Uterus (tissue), 4 donors: ENCODE measurements around the gene ARHGAP29. TPM values are rescaled to one million over a fixed set of nuclear protein-coding genes. Genes with fewer than 3 reads are reported as not detected.

ENCODE experiments used
- DNase-seq, 2 donors: peaks; one replicate each; pipeline ENCODE4 v3.0.0-alpha.2; 2019 to 2020
- H3K27ac ChIP-seq, 2 donors: fragments of 200-600 bp; sonication (generic); 1 replicate in 1 of 2; 2 replicates in 1 of 2; pipeline ENCODE4 v1.5.1; 2016 to 2018
- H3K27me3 ChIP-seq, 2 donors: fragments of 200-600 bp; sonication (generic); one replicate each; pipeline ENCODE4 v1.5.1; 2018 to 2019; ENCODE audit warnings: control low read depth in 1 of 2
- H3K36me3 ChIP-seq, 2 donors: fragments of 200-600 bp; sonication (generic); one replicate each; pipeline ENCODE4 v1.5.1; 2019; ENCODE audit warnings: control low read depth in 1 of 2
- H3K4me1 ChIP-seq, 2 donors: fragments of 200-600 bp; sonication (generic); one replicate each; pipeline ENCODE4 v1.5.1; 2018 to 2019; ENCODE audit warnings: control low read depth in 1 of 2
- H3K4me3 ChIP-seq, 2 donors: fragments of 200-600 bp; sonication (generic); 1 replicate in 1 of 2; 2 replicates in 1 of 2; pipeline ENCODE4 v1.5.1; 2018 to 2019; ENCODE audit warnings: mild to moderate bottlenecking in 1 of 2
- H3K9me3 ChIP-seq, 2 donors: fragments of 200-600 bp; sonication (generic); one replicate each; pipeline ENCODE4 v1.5.1; 2019; ENCODE audit warnings: control low read depth in 1 of 2
- CTCF ChIP-seq, 4 experiments: fragments of 200-600 bp in 2 of 4; fragments of 450-650 bp in 2 of 4; sonication (generic) in 2 of 4; IDR thresholded peaks; one replicate each; pipeline ENCODE4 v1.5.1; 2016 to 2019; ENCODE audit warnings: antibody characterized with exemption in 4 of 4, mild to moderate bottlenecking in 2 of 4, moderate library complexity in 1 of 4
- POLR2A ChIP-seq, 2 donors: fragments of 450-650 bp; IDR thresholded peaks; one replicate each; pipeline ENCODE4 v1.6.1; 2016; ENCODE audit warnings: antibody characterized with exemption in 2 of 2, mild to moderate bottlenecking in 1 of 2, moderate library complexity in 1 of 2
- intact Hi-C: fragments of 100-400 bp; cut with DNase I; formaldehyde crosslinking; loops from one replicate; pipeline ENCODE4 v1.15.1; 2023; ENCODE audit warnings: low total_unique reads
- total RNA-seq, 4 donors: library from RNA; depleted of rRNA in 3 of 4; stranded (reverse); fragments of >200 nt in 3 of 4; gene quantifications; one replicate each; pipeline versions ENCODE4 v1.1.0 to v1.2.4, GENCODE V29; 2014 to 2023
- donor health status: DM: yes; HTN: yes; CAD: no.

ARHGAP29 gene
- total RNA-seq, 4 donors from 2014 or later, result 20.0 to 67.3 (median 38.8) TPM

- no peaks in the 10 kb centered on the region for H3K36me3 ChIP-seq
- H3K27me3 ChIP-seq, result no peaks in the 10 kb centered on the region
- TF ChIP-seq CTCF (IDR thresholded peaks at IDR 0.05), result no peak
- no peak for TF ChIP-seq POLR2A (IDR thresholded peaks at IDR 0.05)
- H3K9me3 ChIP-seq, result no peaks in the 10 kb centered on the region
- no peaks in the 10 kb centered on the region for H3K4me1 ChIP-seq
- intact Hi-C loops, result no loop called here
- no peak overlapping the region for H3K27ac ChIP-seq
- H3K4me3 ChIP-seq, result no peak overlapping the region
- no peak for DNase-seq
Observed at GRCh38 chr1:94272388-94272787, 35.0 kb upstream of the ARHGAP29 start.

GRCh38 chr1:94271373-94271772 lies 34.0 kb upstream of the ARHGAP29 start:
- TF ChIP-seq POLR2A (IDR thresholded peaks at IDR 0.05) (no peak), CTCF (IDR thresholded peaks at IDR 0.05) (no peak)
- Histone ChIP-seq H3K27me3 (no peaks in the 10 kb centered on the region), H3K27ac (no peak overlapping the region)

GRCh38 chr1:94270801-94271203 lies 33.4 kb upstream of the ARHGAP29 start:
- DNase-seq, result no peak
- Histone ChIP-seq H3K27ac (no peak overlapping the region), H3K27me3 (no peaks in the 10 kb centered on the region), H3K9me3 (no peaks in the 10 kb centered on the region), H3K4me1 (no peaks in the 10 kb centered on the region), H3K4me3 (no peak overlapping the region), H3K36me3 (no peaks in the 10 kb centered on the region)
- TF ChIP-seq CTCF (IDR thresholded peaks at IDR 0.05), result no peak
- no peak for TF ChIP-seq POLR2A (IDR thresholded peaks at IDR 0.05)
- intact Hi-C loops, result no loop called here

More at GRCh38 chr1:94271373-94271772, 34.0 kb upstream of the ARHGAP29 start:
- DNase-seq, result no peak
- Histone ChIP-seq H3K4me3 (no peak overlapping the region), H3K36me3 (no peaks in the 10 kb centered on the region), H3K9me3 (no peaks in the 10 kb centered on the region), H3K4me1 (no peaks in the 10 kb centered on the region)
- intact Hi-C loops, result no loop called here

DNA sequence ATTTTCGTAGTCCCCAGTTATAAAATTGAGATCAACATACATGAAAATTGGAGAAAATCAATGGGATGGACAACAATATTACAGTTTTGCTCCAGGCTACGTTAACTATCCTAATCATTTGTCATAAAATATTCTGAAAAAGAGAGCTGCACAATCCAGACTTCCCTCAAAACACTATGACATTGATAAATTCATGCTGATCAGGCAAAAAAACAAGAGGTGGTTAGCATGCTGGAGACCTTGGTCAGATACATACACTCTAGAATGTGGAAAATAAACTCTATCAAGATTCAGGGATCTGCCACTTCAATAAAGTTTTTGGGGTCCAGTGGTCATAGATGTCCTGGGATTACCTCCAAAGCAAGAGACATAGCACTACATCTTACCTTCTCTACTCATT lies 32.5 kb upstream of the ARHGAP29 start:
- TF ChIP-seq POLR2A (IDR thresholded peaks at IDR 0.05) (no peak), CTCF (IDR thresholded peaks at IDR 0.05) (no peak)
- H3K36me3 ChIP-seq, result no peaks in the 10 kb centered on the region
- no peaks in the 10 kb centered on the region for H3K9me3 ChIP-seq
- intact Hi-C loops, result no loop called here
- no peaks in the 10 kb centered on the region for H3K27me3 ChIP-seq
- H3K27ac ChIP-seq, result no peak overlapping the region
- no peak for DNase-seq
- H3K4me3 ChIP-seq, result no peak overlapping the region
- no peaks in the 10 kb centered on the region for H3K4me1 ChIP-seq

GRCh38 chr1:94265906-94266305 lies 28.5 kb upstream of the ARHGAP29 start:
- Histone ChIP-seq H3K4me1 (no peaks in the 10 kb centered on the region), H3K27me3 (no peaks in the 10 kb centered on the region), H3K36me3 (no peaks in the 10 kb centered on the region), H3K9me3 (no peaks in the 10 kb centered on the region), H3K27ac (no peak overlapping the region), H3K4me3 (no peak overlapping the region)
- intact Hi-C loops, result no loop called here
- DNase-seq, result no peak
- no peak for TF ChIP-seq CTCF (IDR thresholded peaks at IDR 0.05)
- TF ChIP-seq POLR2A (IDR thresholded peaks at IDR 0.05), result no peak
